ENCODE results near the gene KDM2A.

- TF ChIP-seq, protein P1, sequence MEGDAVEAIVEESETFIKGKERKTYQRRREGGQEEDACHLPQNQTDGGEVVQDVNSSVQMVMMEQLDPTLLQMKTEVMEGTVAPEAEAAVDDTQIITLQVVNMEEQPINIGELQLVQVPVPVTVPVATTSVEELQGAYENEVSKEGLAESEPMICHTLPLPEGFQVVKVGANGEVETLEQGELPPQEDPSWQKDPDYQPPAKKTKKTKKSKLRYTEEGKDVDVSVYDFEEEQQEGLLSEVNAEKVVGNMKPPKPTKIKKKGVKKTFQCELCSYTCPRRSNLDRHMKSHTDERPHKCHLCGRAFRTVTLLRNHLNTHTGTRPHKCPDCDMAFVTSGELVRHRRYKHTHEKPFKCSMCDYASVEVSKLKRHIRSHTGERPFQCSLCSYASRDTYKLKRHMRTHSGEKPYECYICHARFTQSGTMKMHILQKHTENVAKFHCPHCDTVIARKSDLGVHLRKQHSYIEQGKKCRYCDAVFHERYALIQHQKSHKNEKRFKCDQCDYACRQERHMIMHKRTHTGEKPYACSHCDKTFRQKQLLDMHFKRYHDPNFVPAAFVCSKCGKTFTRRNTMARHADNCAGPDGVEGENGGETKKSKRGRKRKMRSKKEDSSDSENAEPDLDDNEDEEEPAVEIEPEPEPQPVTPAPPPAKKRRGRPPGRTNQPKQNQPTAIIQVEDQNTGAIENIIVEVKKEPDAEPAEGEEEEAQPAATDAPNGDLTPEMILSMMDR (conservative IDR thresholded peaks at IDR 0.05; ENCODE audit: low read depth, low read length): no peak
- TF ChIP-seq EZH2 (IDR thresholded peaks at IDR 0.05; ENCODE audit: low read length, unreplicated experiment): no peak
Measured at GRCh38 chr11:67233584-67234190, 114.6 kb downstream of the KDM2A start.
